Measurements from ENCODE around the gene COL16A1. TPM values are rescaled to one million over a fixed set of nuclear protein-coding genes. Genes with fewer than 3 reads are reported as not detected.

COL16A1 gene
- total RNA-seq, 4 donors from 2014 or later = 79.7 to 128 (median 94.7) TPM

- WGBS, 2 donors = 27 to 56% methylated on average over 3 of the region's 4 CpGs
These were observed 41.5 kb upstream of the COL16A1 start for GRCh38 chr1:31745096-31745945.

GRCh38 chr1:31744165-31744888, 40.5 kb upstream of the COL16A1 start:
- TF ChIP-seq POLR2A (IDR thresholded peaks at IDR 0.05) (no peak), CTCF (IDR thresholded peaks at IDR 0.05) (no peak)
- DNase-seq (ENCODE audit: low spot score in 2 of 2) = no peak
- no peak overlapping the region for H3K4me3 ChIP-seq (ENCODE audit: low read depth, poor library complexity, severe bottlenecking)
- intact Hi-C loops (cut with DNase I; ENCODE audit: low total_unique reads) = no loop called here
- 88 to 90% methylated on average over 28 of the region's 28 CpGs for WGBS, 2 donors

More at GRCh38 chr1:31745096-31745945, 41.5 kb upstream of the COL16A1 start:
- no peak overlapping the region for H3K4me3 ChIP-seq (ENCODE audit: low read depth, poor library complexity, severe bottlenecking)
- intact Hi-C loops (cut with DNase I; ENCODE audit: low total_unique reads) = no loop called here
- peak in 1 of 2 donors; percentile 92 for DNase-seq (ENCODE audit: low spot score in 2 of 2)
- TF ChIP-seq CTCF (IDR thresholded peaks at IDR 0.05) (no peak), POLR2A (IDR thresholded peaks at IDR 0.05) (no peak)

- WGBS, 2 donors = 88 to 94% methylated on average over 17 to 32 of the region's 32 CpGs
- no peak for TF ChIP-seq CTCF (IDR thresholded peaks at IDR 0.05)
- TF ChIP-seq POLR2A (IDR thresholded peaks at IDR 0.05) = no peak
- DNase-seq (ENCODE audit: low spot score in 2 of 2) = no peak
- intact Hi-C loops (cut with DNase I; ENCODE audit: low total_unique reads) = no loop called here
- H3K4me3 ChIP-seq (ENCODE audit: low read depth, poor library complexity, severe bottlenecking) = no peak overlapping the region
These were observed 38.8 kb upstream of the COL16A1 start for GRCh38 chr1:31742462-31743212.

- TF ChIP-seq POLR2A (IDR thresholded peaks at IDR 0.05) = no peak
- no peak for TF ChIP-seq CTCF (IDR thresholded peaks at IDR 0.05)
These were observed 35.5 kb upstream of the COL16A1 start for GRCh38 chr1:31739346-31739745.

GRCh38 chr1:31736675-31737074, 32.9 kb upstream of the COL16A1 start:
- DNase-seq (ENCODE audit: low spot score in 2 of 2) = no peak
- H3K4me3 ChIP-seq (ENCODE audit: low read depth, poor library complexity, severe bottlenecking) = no peak overlapping the region
- 48% methylated on average over 13 of the region's 18 CpGs; no CpG with 5 or more reads in 1 of the 2 donors for WGBS, 2 donors

More at GRCh38 chr1:31739346-31739745, 35.5 kb upstream of the COL16A1 start:
- 34 to 36% methylated on average over 11 to 12 of the region's 12 CpGs for WGBS, 2 donors
- DNase-seq (ENCODE audit: low spot score in 2 of 2) = no peak
- no peak overlapping the region for H3K4me3 ChIP-seq (ENCODE audit: low read depth, poor library complexity, severe bottlenecking)
- intact Hi-C loops (cut with DNase I; ENCODE audit: low total_unique reads) = no loop called here

More at GRCh38 chr1:31736675-31737074, 32.9 kb upstream of the COL16A1 start:
- intact Hi-C loops (cut with DNase I; ENCODE audit: low total_unique reads) = no loop called here
- no peak for TF ChIP-seq CTCF (IDR thresholded peaks at IDR 0.05)
- TF ChIP-seq POLR2A (IDR thresholded peaks at IDR 0.05) = no peak

Data from lower leg skin (tissue), 4 donors.